GM12878 (cell line): ENCODE measurements around the gene CCNA2. TPM values are rescaled to one million over a fixed set of nuclear protein-coding genes. Genes with fewer than 3 reads are reported as not detected.

ENCODE experiments used
- MEF2B ChIP-seq: fragments of 450-650 bp; IDR thresholded peaks from 2 replicates; pipeline ENCODE4 v1.6.1; 2018; ENCODE audit warnings: mild to moderate bottlenecking, moderate library complexity; ENCODE audit not compliant: partially characterized antibody, poor library complexity, severe bottlenecking
- NFYA ChIP-seq: IDR thresholded peaks from 2 replicates; pipeline ENCODE4 v1.6.1; 2011; ENCODE audit warnings: low read depth, mild to moderate bottlenecking, low read length, improper control_type of control experiment, borderline replicate concordance
- POLR2A ChIP-seq: IDR thresholded peaks from 2 replicates; pipeline ENCODE4 v1.6.1; 2011; ENCODE audit warnings: low read depth, mild to moderate bottlenecking, low read length
- RELA ChIP-seq: fragments of 450-650 bp; IDR thresholded peaks from 2 replicates; pipeline ENCODE4 v1.8.0; 2014; ENCODE audit warnings: borderline replicate concordance; ENCODE audit not compliant: partially characterized antibody
- polyA plus RNA-seq, 11 experiments: library from polyadenylated mRNA; depleted of rRNA in 4 of 11; unstranded in 6 of 11; stranded (reverse) in 5 of 11; fragments of >200 nt; fragmentation: Nextera tagmentation in 4 of 11; fragmentation: Illumina TruSeq in 1 of 11; extraction: Ambion mirVana in 4 of 11; extraction: Trizol in 1 of 11; gene quantifications; 1 replicate in 1 of 11; 2 replicates in 10 of 11; pipeline versions ENCODE4 v1.2.1 to v1.2.3, GENCODE V29; 2011 to 2016; ENCODE audit warnings: inconsistent platforms in 2 of 11, missing spikeins in 2 of 11, low read depth in 1 of 11
- total RNA-seq, 4 experiments: library from RNA; depleted of rRNA in 3 of 4; stranded (reverse); fragments of >200 nt in 3 of 4; fragmentation: Illumina TruSeq in 1 of 4; extraction: Trizol in 1 of 4; gene quantifications; 2 replicates each; pipeline versions ENCODE4 v1.2.1 to v1.2.3, GENCODE V29; 2013 to 2021
- TF ChIP-seq, protein P1 (sequence below): IDR thresholded peaks from 2 replicates; pipeline ENCODE4 v1.6.1; 2012; ENCODE audit warnings: mild to moderate bottlenecking, low read depth, low read length
- TF ChIP-seq, protein P2 (sequence below): IDR thresholded peaks from 2 replicates; pipeline ENCODE4 v1.6.1; 2012; ENCODE audit warnings: low read length, inconsistent platforms
- TF ChIP-seq, protein P3 (sequence below): fragments of 450-650 bp; IDR thresholded peaks from 2 replicates; pipeline ENCODE4 v1.6.1; 2018; ENCODE audit warnings: mild to moderate bottlenecking, low read depth, moderate library complexity; ENCODE audit not compliant: partially characterized antibody

Gene CCNA2
- total and polyA plus RNA-seq, 10 of the 15 experiments (the other 5 are each of a cell fraction or from before 2014, with no cell fraction given) = 21.8 to 153 (median 94.5) TPM

DNA sequence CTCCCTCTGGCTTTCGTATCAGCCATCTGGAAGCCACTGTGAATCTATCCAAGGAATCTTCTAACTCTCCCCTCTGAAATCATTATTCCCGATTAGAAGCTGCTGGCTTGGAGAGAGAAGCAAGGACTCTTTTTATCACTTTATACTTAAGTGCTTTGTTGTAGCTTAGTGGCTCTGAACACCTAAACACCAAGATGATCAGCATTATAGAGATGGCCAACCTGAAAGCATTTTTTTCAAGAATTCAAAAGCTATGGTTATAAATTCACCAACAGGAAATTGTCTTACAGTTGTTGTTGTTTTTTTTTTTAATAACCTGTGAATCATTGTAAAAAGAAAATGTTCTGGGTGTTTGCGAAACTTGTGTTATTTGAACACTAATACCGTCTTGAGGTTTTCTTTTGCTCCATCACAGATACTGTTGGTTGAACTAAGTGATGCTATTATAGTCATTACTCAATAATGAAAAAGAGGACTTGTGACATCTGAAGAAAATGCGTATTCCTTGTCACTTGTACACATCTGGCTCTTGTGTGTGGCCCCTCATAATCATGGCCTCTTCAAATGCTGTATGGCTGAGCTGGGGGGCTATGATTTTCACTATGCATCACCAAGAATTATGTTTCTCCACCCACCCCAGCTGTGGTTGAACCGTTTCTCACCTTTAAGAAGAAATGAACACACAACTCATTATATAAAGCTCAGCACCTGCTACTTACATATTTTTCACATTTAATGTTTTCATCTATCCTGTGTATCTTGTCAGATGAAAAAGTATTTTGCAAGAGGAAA is 46.9 kb downstream of the CCNA2 start (continued):
- TF ChIP-seq RELA (no peak), POLR2A (no peak), MEF2B (no peak), NFYA (no peak)
- TF ChIP-seq, protein P1, sequence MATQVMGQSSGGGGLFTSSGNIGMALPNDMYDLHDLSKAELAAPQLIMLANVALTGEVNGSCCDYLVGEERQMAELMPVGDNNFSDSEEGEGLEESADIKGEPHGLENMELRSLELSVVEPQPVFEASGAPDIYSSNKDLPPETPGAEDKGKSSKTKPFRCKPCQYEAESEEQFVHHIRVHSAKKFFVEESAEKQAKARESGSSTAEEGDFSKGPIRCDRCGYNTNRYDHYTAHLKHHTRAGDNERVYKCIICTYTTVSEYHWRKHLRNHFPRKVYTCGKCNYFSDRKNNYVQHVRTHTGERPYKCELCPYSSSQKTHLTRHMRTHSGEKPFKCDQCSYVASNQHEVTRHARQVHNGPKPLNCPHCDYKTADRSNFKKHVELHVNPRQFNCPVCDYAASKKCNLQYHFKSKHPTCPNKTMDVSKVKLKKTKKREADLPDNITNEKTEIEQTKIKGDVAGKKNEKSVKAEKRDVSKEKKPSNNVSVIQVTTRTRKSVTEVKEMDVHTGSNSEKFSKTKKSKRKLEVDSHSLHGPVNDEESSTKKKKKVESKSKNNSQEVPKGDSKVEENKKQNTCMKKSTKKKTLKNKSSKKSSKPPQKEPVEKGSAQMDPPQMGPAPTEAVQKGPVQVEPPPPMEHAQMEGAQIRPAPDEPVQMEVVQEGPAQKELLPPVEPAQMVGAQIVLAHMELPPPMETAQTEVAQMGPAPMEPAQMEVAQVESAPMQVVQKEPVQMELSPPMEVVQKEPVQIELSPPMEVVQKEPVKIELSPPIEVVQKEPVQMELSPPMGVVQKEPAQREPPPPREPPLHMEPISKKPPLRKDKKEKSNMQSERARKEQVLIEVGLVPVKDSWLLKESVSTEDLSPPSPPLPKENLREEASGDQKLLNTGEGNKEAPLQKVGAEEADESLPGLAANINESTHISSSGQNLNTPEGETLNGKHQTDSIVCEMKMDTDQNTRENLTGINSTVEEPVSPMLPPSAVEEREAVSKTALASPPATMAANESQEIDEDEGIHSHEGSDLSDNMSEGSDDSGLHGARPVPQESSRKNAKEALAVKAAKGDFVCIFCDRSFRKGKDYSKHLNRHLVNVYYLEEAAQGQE = no peak
- TF ChIP-seq, protein P2, sequence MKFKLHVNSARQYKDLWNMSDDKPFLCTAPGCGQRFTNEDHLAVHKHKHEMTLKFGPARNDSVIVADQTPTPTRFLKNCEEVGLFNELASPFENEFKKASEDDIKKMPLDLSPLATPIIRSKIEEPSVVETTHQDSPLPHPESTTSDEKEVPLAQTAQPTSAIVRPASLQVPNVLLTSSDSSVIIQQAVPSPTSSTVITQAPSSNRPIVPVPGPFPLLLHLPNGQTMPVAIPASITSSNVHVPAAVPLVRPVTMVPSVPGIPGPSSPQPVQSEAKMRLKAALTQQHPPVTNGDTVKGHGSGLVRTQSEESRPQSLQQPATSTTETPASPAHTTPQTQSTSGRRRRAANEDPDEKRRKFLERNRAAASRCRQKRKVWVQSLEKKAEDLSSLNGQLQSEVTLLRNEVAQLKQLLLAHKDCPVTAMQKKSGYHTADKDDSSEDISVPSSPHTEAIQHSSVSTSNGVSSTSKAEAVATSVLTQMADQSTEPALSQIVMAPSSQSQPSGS = no peak
- TF ChIP-seq, protein P3, sequence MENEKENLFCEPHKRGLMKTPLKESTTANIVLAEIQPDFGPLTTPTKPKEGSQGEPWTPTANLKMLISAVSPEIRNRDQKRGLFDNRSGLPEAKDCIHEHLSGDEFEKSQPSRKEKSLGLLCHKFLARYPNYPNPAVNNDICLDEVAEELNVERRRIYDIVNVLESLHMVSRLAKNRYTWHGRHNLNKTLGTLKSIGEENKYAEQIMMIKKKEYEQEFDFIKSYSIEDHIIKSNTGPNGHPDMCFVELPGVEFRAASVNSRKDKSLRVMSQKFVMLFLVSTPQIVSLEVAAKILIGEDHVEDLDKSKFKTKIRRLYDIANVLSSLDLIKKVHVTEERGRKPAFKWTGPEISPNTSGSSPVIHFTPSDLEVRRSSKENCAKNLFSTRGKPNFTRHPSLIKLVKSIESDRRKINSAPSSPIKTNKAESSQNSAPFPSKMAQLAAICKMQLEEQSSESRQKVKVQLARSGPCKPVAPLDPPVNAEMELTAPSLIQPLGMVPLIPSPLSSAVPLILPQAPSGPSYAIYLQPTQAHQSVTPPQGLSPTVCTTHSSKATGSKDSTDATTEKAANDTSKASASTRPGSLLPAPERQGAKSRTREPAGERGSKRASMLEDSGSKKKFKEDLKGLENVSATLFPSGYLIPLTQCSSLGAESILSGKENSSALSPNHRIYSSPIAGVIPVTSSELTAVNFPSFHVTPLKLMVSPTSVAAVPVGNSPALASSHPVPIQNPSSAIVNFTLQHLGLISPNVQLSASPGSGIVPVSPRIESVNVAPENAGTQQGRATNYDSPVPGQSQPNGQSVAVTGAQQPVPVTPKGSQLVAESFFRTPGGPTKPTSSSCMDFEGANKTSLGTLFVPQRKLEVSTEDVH = no peak
